ENCODE measurements around the gene DMD. TPM values are rescaled to one million over a fixed set of nuclear protein-coding genes. Genes with fewer than 3 reads are reported as not detected.

DMD gene
- total and polyA plus RNA-seq, 2 of the 8 experiments (the other 6 are each of a cell fraction or from before 2014, with no cell fraction given) = 4.8 to 7.4 TPM

DNA sequence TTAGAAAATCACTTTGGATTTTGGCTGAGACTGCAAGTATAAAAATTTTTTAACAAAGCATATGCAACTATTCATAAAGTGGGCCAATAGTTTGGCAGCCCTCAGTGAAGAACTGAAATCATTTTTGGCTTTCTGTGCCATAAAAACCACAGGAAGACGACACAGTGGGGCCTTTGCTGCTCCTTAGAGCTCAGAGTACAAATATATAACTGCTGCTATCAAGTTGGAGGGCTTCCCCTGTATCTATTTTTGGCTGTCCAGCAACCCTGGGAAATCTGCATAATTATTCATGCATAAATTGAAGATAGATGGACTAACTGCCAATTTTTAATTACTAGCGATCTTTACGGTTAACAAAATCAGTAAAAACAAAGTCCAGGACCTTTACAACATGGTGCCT is 2088.0 kb downstream of the DMD start:
- Histone ChIP-seq H3K4me2 (ENCODE audit: insufficient read depth in 1 of 2, low read depth in 2 of 2, low read length in 2 of 2) (no peak overlapping the region), H3K9ac (replicated peaks in 1 of 4; ENCODE audit: extremely low read depth in 1 of 4, low read depth in 3 of 4, low read length in 3 of 4) (no peak overlapping the region), H3K18ac (ENCODE audit: extremely low read depth, low read length) (no peak overlapping the region), H4K20me1 (replicated peaks in 1 of 2; ENCODE audit: control insufficient read depth in 1 of 2, insufficient read depth in 2 of 2, low read length in 2 of 2) (no peaks in the 10 kb centered on the region), H3K56ac (replicated peaks; ENCODE audit: insufficient read length, low read depth, low read length) (no peak overlapping the region), H2AK5ac (ENCODE audit: low read depth, low read length) (no peak overlapping the region), H3K36me3 (ENCODE audit: control insufficient read depth in 2 of 4, insufficient read depth in 4 of 4, low read length in 3 of 4) (no peaks in the 10 kb centered on the region), H2BK15ac (ENCODE audit: low read length) (no peak overlapping the region), H4K8ac (ENCODE audit: extremely low read depth, insufficient read depth, low read length) (no peak overlapping the region), H3K79me1 (ENCODE audit: low read depth, low read length) (no peaks in the 10 kb centered on the region), H2AFZ (ENCODE audit: low read length) (no peak overlapping the region), H2BK5ac (ENCODE audit: low read depth, low read length) (no peak overlapping the region), H3K4me1 (replicated peaks in 1 of 4; ENCODE audit: control insufficient read depth in 3 of 4, insufficient read depth in 4 of 4, low read length in 3 of 4) (no peaks in the 10 kb centered on the region), H3K27ac (ENCODE audit: low read depth, low read length) (no peak overlapping the region), H4K91ac (replicated peaks; ENCODE audit: insufficient read length, low read length) (no peak overlapping the region), H3K23me2 (ENCODE audit: low read depth, low read length) (no peaks in the 10 kb centered on the region), H3K14ac (ENCODE audit: insufficient read length) (no peak overlapping the region), H2BK20ac (ENCODE audit: low read length) (no peak overlapping the region), H2BK12ac (ENCODE audit: low read depth, low read length) (no peak overlapping the region), H4K5ac (ENCODE audit: insufficient read length, low read depth, low read length) (no peak overlapping the region), H2BK120ac (replicated peaks; ENCODE audit: low read depth, low read length) (no peak overlapping the region), H3K27me3 (replicated peaks in 1 of 4; ENCODE audit: control insufficient read depth in 3 of 4, extremely low read depth in 1 of 4, insufficient read depth in 3 of 4, low read length in 3 of 4) (no peaks in the 10 kb centered on the region), H3K23ac (ENCODE audit: insufficient read length) (no peak overlapping the region), H3K4me3 (ENCODE audit: extremely low read depth in 1 of 4, insufficient read depth in 2 of 4, low read depth in 3 of 4, low read length in 4 of 4) (no peak overlapping the region), H3K9me3 (ENCODE audit: insufficient read depth in 2 of 2, low read depth in 1 of 2, low read length in 1 of 2) (no peaks in the 10 kb centered on the region), H3K79me2 (ENCODE audit: control insufficient read depth in 1 of 2, insufficient read depth in 2 of 2, low read length in 2 of 2) (no peaks in the 10 kb centered on the region), H3K4ac (replicated peaks; ENCODE audit: insufficient read length, low read depth, low read length) (no peak overlapping the region)
- WGBS, 2 experiments (ENCODE audit: extremely low coverage in 1 of 2, insufficient coverage in 1 of 2, insufficient read length in 1 of 2, insufficient replicate concordance in 2 of 2, low coverage in 1 of 2, low lambda C conversion rate in 2 of 2, missing lambda C conversion rate in 1 of 2) = 88% methylated on average over 3 of the region's 3 CpGs; no CpG with 5 or more reads in 1 of the 2 experiments
- no peak for DNase-seq (ENCODE audit: low read depth in 1 of 2, low spot score in 2 of 2)
- ChIA-PET CTCF (ENCODE audit: partially characterized antibody) (interaction anchor here (1.0 kb wide), 1 partner anchor 11 kb away, joined by 3 read pairs; no protein-coding TSS in a partner anchor), POLR2A (ENCODE audit: partially characterized antibody) (no interaction called here)
- FAIRE-seq = no peak
- TF ChIP-seq BCL11A (IDR thresholded peaks at IDR 0.05; ENCODE audit: low read depth in 2 of 2, low read length in 2 of 2) (no peak), PHF8 (conservative IDR thresholded peaks at IDR 0.05; ENCODE audit: low read depth, low read length) (no peak), RXRA (IDR thresholded peaks at IDR 0.05; ENCODE audit: insufficient read depth, low read depth, low read length) (no peak), BACH1 (IDR thresholded peaks at IDR 0.05; ENCODE audit: low read length) (no peak), TCF12 (IDR thresholded peaks at IDR 0.05; ENCODE audit: low read depth, low read length) (no peak), HDAC6 (IDR thresholded peaks at IDR 0.05; ENCODE audit: low read depth, low read length) (no peak), RAD21 (IDR thresholded peaks at IDR 0.05 in 1 of 2, conservative IDR thresholded peaks at IDR 0.05 in 1 of 2; ENCODE audit: low read depth in 2 of 2, low read length in 2 of 2) (no peak), SP2 (IDR thresholded peaks at IDR 0.05; ENCODE audit: low read length) (no peak), ZNF274 (IDR thresholded peaks at IDR 0.05; ENCODE audit: borderline replicate concordance, extremely low read depth, low read length) (no peak), YY1 (IDR thresholded peaks at IDR 0.05; ENCODE audit: low read depth, low read length) (no peak), CTCF (IDR thresholded peaks at IDR 0.05; ENCODE audit: control extremely low read depth in 1 of 3, insufficient read depth in 1 of 3, low read depth in 1 of 3, low read length in 3 of 3) (no peak), TEAD4 (IDR thresholded peaks at IDR 0.05; ENCODE audit: low read depth, low read length) (no peak)

Measured in H1 (cell line).